ENCODE data around the gene BACH1. TPM values are rescaled to one million over a fixed set of nuclear protein-coding genes. Genes with fewer than 3 reads are reported as not detected.

Gene BACH1
- total and polyA plus RNA-seq, 2 donors (not counting 1 experiment from before 2014, with no cell fraction given), result 10.1 to 221 TPM

DNA sequence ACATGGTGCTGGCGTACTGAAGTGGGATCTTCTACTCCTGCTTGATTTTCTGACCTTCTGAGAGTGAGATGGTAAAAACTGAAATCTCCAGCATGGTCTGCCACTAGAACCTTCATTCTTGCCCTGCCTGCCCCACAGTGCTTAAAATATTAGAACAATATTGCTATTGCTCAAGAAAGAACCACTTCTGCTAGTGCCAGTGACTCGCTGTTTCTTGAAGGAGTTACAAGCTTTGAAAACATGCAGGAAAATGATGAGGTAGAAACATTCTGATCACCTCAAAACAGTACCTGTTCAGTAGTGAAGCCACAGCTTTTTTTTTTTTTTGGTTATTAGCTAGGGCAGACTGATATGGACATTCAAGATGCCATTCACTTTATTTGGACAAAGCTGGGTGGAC lies 95.3 kb downstream of the BACH1 start:
- POLR2A ChIA-PET, result interaction anchor here (0.6 kb wide), 1 partner anchor 218 kb away, joined by 5 read pairs; no protein-coding TSS in a partner anchor
- intact Hi-C loops (cut with micrococcal nuclease), result no loop called here
- no peak overlapping the region for H3K4me3 ChIP-seq (ENCODE audit: control extremely low read depth in 1 of 5, extremely low read depth in 1 of 5, insufficient read depth in 1 of 5, low read depth in 2 of 5, low read length in 4 of 5)
- no peak overlapping the region for H3K4me2 ChIP-seq (replicated peaks; ENCODE audit: low read depth, low read length, poor library complexity, severe bottlenecking)
- Mint-ChIP-seq H3K27ac (no peak overlapping the region), H3K9me3 (ENCODE audit: insufficient read depth) (peaks cover 11% of the 10 kb centered on the region), H3K4me1 (no peaks in the 10 kb centered on the region), H3K4me3 (no peak overlapping the region), H3K27me3 (no peaks in the 10 kb centered on the region)
- no peaks in the 10 kb centered on the region for H3K79me2 ChIP-seq (ENCODE audit: control insufficient read depth, insufficient read depth, low read length)
- DNase-seq (no peak), ATAC-seq (ENCODE audit: low read depth) (no peak)
- 100% methylated on average over 1 of the region's 2 CpGs for WGBS (ENCODE audit: insufficient coverage)
- TF ChIP-seq EZH2 (IDR thresholded peaks at IDR 0.05; ENCODE audit: borderline replicate concordance, insufficient read depth, low read depth, low read length, poor library complexity, severe bottlenecking) (no peak), CTCF (IDR thresholded peaks at IDR 0.05) (no peak)
- H3K36me3 ChIP-seq (replicated peaks in 1 of 2; ENCODE audit: control extremely low read depth in 1 of 2, control insufficient read depth in 1 of 2, extremely low read depth in 1 of 2, insufficient read depth in 2 of 2, low read length in 1 of 2), result peaks cover 0 to 2% of the 10 kb centered on the region in 2 experiments
- no peak overlapping the region for H2AFZ ChIP-seq (ENCODE audit: insufficient read depth, low read depth, low read length, poor library complexity, severe bottlenecking)
- CTCF ChIA-PET, result interaction anchor here (0.8 kb wide), 1 partner anchor 16 kb away, joined by 4 read pairs; no protein-coding TSS in a partner anchor
- H3K27me3 ChIP-seq (replicated peaks in 1 of 4; ENCODE audit: control extremely low read depth in 1 of 4, control insufficient read depth in 3 of 4, insufficient read depth in 4 of 4, low read length in 3 of 4), result no peaks in the 10 kb centered on the region
- H3K4me1 ChIP-seq (ENCODE audit: control insufficient read depth in 2 of 2, insufficient read depth in 2 of 2, low read length in 2 of 2), result no peaks in the 10 kb centered on the region
- H3K9me3 ChIP-seq (ENCODE audit: control extremely low read depth in 1 of 3, control insufficient read depth in 2 of 3, insufficient read depth in 1 of 3, low read length in 2 of 3), result peaks cover 5 to 17% (median 10%) of the 10 kb centered on the region in 3 donors
- H3K27ac ChIP-seq (ENCODE audit: low read length in 2 of 2), result no peak overlapping the region
- no peak overlapping the region for H3K9ac ChIP-seq (ENCODE audit: low read length)
- H4K20me1 ChIP-seq (ENCODE audit: control insufficient read depth, insufficient read depth, low read length, poor library complexity, severe bottlenecking), result no peaks in the 10 kb centered on the region

Other genes starting within 250 kb of the BACH1 start
- 92.8 and 100 TPM in 2 replicates for gene CCT8, start 225.3 kb upstream of the BACH1 start, total RNA-seq
- 59.2 and 73.1 TPM in 2 replicates for gene CCT8, start 225.3 kb upstream of the BACH1 start, polyA plus RNA-seq
- gene MAP3K7CL, start 168.3 kb upstream of the BACH1 start, total RNA-seq, result 8.9 and 10.1 TPM in 2 replicates
- gene MAP3K7CL, start 168.3 kb upstream of the BACH1 start, polyA plus RNA-seq, result 11.9 and 24.7 TPM in 2 replicates

All from B cell (primary cell).